GM21723 (cell line): ENCODE measurements around the gene ELOVL3.
A peak's percentile ranks its signal among the peaks of the same experiment; 100 is the strongest.
"Not testable (repeated sequence)": the region's sequence is repeated elsewhere in the genome, so short reads cannot be mapped to it uniquely, and the experiment has no call there.

Experiments used
- ATAC-seq: cut with Tn5 transposase; IDR thresholded peaks from one replicate; pipeline ENCODE4 v1.9.1; 2021; ENCODE audit warnings: mild to moderate bottlenecking, moderate library complexity; ENCODE audit not compliant: unreplicated experiment

The ELOVL3 gene

GRCh38 chr10:102225646-102226541 lies at the start of gene ELOVL3:
TSS of gene ELOVL3 (plus strand) at chr10:102226299. CDS start at chr10:102226549, 250 bp downstream.
- ATAC-seq = peak; percentile 86

GRCh38 chr10:102184606-102185005 lies 41.5 kb upstream of the ELOVL3 start:
- ATAC-seq = no peak

- ATAC-seq = no peak
Observed at GRCh38 chr10:102185272-102185671, 40.8 kb upstream of the ELOVL3 start.

- ATAC-seq = no peak
Observed at GRCh38 chr10:102185811-102186527, 40.1 kb upstream of the ELOVL3 start.

GRCh38 chr10:102188298-102188940 lies 37.7 kb upstream of the ELOVL3 start:
- ATAC-seq = no peak

- not testable (repeated sequence) for ATAC-seq
Observed at GRCh38 chr10:102188941-102189898, 36.9 kb upstream of the ELOVL3 start.

- ATAC-seq = no peak
Observed at GRCh38 chr10:102191956-102192355, 34.1 kb upstream of the ELOVL3 start.

GRCh38 chr10:102195296-102195870 lies 30.7 kb upstream of the ELOVL3 start:
- no peak for ATAC-seq

GRCh38 chr10:102196893-102197292 lies 29.2 kb upstream of the ELOVL3 start:
- no peak for ATAC-seq

- ATAC-seq = no peak
Observed at GRCh38 chr10:102198027-102198426, 28.1 kb upstream of the ELOVL3 start.

GRCh38 chr10:102200751-102201640 lies 25.1 kb upstream of the ELOVL3 start:
- no peak for ATAC-seq

- ATAC-seq = no peak
Observed at GRCh38 chr10:102202386-102202785, 23.7 kb upstream of the ELOVL3 start.

- ATAC-seq = no peak
Observed at GRCh38 chr10:102208311-102209035, 17.6 kb upstream of the ELOVL3 start.

- no peak for ATAC-seq
Observed at GRCh38 chr10:102211615-102212299, 14.3 kb upstream of the ELOVL3 start.

GRCh38 chr10:102213599-102213998 lies 12.5 kb upstream of the ELOVL3 start:
- ATAC-seq = not testable (repeated sequence)

- ATAC-seq = no peak
Observed at GRCh38 chr10:102219370-102219769, 6.7 kb upstream of the ELOVL3 start.

GRCh38 chr10:102220612-102221011 lies 5.5 kb upstream of the ELOVL3 start:
- ATAC-seq = no peak

GRCh38 chr10:102222797-102223196 lies 3.3 kb upstream of the ELOVL3 start:
- no peak for ATAC-seq
